ENCODE results near the gene GCC1.

Gene GCC1

DNA sequence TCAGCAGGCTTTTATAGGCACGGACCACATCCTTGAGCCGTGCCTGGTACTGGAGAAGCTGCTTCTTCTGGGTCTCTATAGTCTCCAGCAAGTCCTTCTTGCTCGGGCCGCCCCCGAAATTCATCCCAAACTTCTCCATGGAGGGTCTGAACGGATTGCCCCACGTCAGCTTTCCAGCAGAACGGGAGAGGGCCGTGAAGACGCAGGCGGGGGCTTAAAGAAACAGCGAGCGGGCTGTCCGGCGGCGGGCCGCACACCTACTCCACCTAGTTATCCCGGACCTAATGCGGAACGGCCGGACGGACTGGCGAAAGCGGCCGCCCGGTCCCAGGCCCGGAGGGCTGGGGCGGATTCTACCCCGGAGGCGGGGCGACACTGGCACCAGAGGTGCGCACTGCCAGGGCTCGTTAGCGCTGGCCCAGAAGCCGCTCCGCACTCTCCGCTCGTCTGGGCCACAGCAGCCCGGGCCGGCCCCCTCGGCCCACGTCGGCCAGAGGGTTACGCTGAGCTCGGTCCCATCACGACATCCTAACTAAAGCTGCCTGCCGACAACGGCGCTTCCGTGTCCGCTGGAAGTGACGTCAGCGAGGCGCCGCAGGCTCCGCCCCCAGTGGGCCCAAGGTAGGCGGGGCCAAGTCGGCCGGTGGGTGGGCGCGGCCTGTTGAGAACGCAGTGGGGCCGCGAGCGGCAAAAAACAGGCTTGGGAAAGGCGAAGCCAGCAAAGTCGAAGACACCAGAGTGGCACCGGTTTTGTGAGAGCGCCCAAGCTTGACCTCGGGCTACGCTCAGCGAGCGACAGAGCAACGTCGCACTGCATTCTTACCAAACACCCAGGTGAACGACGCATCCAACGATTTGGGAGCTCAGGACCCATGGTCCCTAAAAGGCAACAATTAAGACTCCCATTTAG lies at the start of gene GCC1:
TSS of gene GCC1 (minus strand) at position 553 of the 910 bp plus-strand sequence. CDS start at position 139, 414 bp downstream.
- peak; percentile 51 to 94 (median 84) for DNase-seq

GRCh38 chr7:127632276-127632910 lies 47.0 kb upstream of the GCC1 start:
- no peak for DNase-seq

DNA sequence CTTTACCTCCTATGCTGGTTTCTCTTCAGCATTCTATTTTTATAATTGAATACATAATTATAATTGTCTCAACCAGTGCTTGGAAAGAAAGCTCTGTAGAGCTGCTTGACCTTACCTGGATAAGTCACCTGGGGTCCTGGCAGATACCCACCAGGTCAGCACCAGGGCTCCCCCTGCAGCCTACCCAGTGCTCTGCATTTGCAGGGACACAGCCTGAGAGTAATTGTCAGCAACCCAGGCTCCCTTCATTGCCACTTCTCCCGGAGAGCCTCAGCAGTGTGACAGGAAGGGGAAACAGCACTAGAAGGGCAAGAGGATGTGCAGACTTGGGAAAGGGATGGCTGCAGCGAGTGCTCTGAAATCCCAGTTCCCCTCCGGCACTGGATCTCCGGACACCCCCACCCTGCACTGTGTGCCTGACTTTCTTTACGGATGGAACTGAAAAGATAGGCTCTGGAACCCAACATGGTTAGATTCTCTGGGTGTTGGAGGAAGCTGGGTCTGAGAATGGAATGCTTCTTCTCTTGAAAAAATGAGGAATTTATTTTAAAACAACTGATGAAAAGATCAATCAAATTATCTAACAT lies 44.0 kb upstream of the GCC1 start:
- DNase-seq, result no peak

DNA sequence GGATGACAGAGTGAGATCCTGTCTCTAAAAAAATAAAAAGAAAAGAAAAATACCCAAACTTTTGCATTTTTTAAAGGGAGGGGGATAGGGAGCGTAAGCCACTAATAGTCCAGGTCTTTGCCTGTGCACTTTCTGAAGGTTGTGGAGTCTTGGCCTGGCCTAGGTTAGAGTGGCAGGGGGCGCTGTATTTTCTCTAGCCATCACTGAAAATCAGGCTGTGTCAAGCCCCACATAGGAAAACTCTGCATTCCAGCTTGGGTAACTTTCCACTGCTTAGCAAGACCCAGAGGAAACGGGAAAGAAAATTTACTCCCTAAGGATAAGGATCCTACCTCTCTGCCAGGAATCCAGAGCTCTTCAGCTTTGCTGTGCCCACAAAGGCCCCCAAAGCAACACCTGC lies 43.0 kb upstream of the GCC1 start:
- DNase-seq, result no peak

- no peak for DNase-seq
These were observed 39.9 kb upstream of the GCC1 start for GRCh38 chr7:127625331-127625730.

GRCh38 chr7:127620406-127621233 lies 35.2 kb upstream of the GCC1 start:
- DNase-seq, result no peak

DNA sequence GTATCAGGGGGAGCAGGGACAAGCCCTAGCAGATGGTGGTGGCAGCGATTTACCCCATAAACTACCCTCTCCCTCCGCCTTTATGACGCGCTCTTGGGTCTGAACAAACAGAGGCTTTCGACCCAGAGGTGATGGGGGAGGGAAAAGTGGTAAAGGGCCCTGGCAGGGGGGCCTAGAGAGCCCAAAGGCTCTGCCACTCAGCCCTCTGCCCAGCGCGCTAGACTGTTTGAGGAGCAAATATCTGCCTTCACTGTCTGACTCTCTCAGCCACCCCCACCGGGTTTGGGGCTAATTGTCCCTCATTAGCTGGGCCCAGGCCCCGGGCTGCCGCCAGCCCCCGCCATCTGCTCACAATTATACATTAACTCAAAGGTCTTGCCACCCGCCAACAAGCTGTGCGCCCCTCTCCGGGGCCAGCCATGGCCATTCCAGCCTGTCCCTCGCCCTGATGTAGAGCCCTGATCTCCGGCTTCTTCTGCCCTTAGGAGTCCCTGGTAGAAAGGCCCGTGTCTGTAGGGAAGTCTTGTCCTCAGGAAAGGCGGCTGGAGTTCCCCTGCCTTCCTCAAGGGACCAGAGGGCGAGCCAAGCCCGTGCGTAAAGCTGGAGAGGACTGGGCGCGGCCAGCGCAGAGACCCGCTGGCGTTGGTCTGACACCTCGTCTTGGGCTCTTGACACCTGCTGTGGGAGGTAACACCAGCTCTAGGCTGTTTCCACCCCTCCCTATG lies 34.4 kb upstream of the GCC1 start:
- no peak for DNase-seq

DNA sequence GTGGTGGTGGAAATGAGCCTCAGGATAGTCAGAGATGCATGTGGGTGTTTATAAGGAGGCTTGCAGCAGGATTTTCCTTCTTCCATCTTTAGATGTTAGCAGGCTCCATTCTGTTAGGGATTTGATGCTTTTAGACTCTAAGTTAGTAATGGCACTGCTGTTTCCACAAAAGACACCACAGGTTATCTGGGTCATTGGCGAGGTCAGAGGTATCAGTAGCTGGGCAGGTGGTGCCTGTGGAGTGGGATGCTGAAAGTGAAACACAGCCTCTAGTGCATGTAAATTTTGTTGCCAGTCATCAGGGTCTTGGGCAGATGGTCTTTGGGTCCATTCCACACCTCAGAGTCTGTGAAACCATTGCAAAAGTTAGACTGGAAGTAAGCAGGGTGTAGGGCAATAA lies 33.4 kb upstream of the GCC1 start:
- no peak for DNase-seq

GRCh38 chr7:127618042-127618441 lies 32.6 kb upstream of the GCC1 start, which contains the start of gene PAX4:
Gene PAX4, minus strand, starts transcription at chr7:127618142. Its CDS starts 2,214 bp downstream, at chr7:127615928.
- DNase-seq, result no peak

DNA sequence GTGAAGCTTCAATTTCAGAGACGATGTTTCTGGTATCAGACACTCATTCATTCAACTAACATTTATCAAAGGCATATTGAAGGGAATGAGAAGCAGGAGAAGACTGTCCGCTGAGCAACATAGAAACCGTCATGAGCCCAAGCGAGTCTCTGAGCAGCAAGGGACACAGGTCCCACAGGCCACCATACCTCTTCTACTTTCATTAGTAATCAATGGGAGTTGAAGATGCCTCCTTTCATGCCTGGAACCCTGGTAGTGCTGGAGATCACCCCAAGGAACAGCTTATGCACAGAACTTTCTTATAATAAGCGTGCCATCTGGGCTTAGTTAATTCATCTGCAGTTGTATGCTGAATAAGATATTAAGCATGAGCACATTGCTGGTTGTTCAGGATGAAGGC lies 31.3 kb upstream of the GCC1 start:
- DNase-seq, result no peak

DNA sequence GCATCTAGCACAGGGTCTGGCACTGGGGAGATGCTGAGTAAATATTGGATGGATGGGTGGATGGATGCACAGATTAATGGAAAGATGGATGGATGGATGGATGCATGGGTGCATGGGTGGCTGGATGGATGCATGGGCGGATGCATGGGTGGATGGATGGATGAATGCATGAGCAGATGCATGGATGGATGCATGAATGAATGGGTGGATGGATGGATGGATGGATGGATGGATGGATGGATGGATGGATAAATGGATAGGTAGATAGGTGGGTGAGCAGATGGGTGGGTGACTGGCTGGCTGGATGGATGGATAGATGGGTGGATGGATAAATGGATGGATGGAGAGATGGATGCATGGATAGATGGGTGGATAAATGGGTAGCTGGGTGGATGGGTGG lies 26.9 kb upstream of the GCC1 start:
- DNase-seq, result no peak

- DNase-seq, result no peak
These were observed 23.9 kb upstream of the GCC1 start for GRCh38 chr7:127609297-127609696.

- DNase-seq, result no peak
These were observed 23.1 kb upstream of the GCC1 start for GRCh38 chr7:127608446-127608845.

GRCh38 chr7:127600885-127601284 lies 15.5 kb upstream of the GCC1 start:
- no peak for DNase-seq

DNA sequence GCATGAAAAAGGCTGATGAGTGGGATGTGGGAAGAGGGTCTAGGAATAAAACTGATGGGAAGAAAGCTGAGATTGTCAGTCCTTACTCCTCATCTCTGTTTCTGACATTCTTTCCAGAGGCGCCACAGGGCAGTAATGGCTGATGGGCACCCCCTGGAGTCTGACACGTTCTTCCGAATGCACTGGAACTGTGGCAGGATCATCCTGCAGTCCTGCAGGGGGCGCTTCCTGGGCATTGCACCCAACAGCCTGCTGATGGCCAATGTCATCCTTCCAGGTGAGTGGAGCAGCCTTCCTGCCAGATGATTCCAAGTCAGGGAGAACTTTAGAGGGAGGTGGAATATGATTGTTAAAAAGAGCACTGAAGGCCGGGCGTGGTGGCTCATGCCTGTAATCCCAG lies 12.9 kb upstream of the GCC1 start:
- DNase-seq, result no peak

- DNase-seq, result no peak
These were observed 10.3 kb upstream of the GCC1 start for GRCh38 chr7:127595737-127596136.

- peak in 9 of 56 donors; percentile 3 to 45 (median 15) for DNase-seq
These were observed 9.1 kb upstream of the GCC1 start for GRCh38 chr7:127594490-127594889.

GRCh38 chr7:127592550-127592949 lies 7.2 kb upstream of the GCC1 start:
- no peak for DNase-seq

- no peak for DNase-seq
These were observed 6.2 kb upstream of the GCC1 start for GRCh38 chr7:127591591-127591990.

GRCh38 chr7:127591189-127591588 lies 5.8 kb upstream of the GCC1 start:
- no peak for DNase-seq

- DNase-seq, result peak in 1 of 56 donors; percentile 3
These were observed 4.5 kb upstream of the GCC1 start for GRCh38 chr7:127589896-127590295.

All from amygdala (tissue), 56 donors.